Tibial nerve (tissue), 4 donors: Measurements from ENCODE around the gene RUVBL1.

ENCODE experiments used
- EP300 ChIP-seq, 2 donors: sonication (generic); formaldehyde crosslinking; IDR thresholded peaks; one replicate each; pipeline ENCODE4 v1.6.1; 2017; ENCODE audit warnings: antibody characterized with exemption in 2 of 2, mild to moderate bottlenecking in 1 of 2
- POLR2A ChIP-seq, 2 donors: fragments of 450-650 bp; IDR thresholded peaks; one replicate each; pipeline ENCODE4 v1.6.1; 2017; ENCODE audit warnings: antibody characterized with exemption in 2 of 2, mild to moderate bottlenecking in 2 of 2, moderate library complexity in 2 of 2
- TF ChIP-seq, protein P1 (sequence below), 5 experiments: fragments of 200-600 bp in 3 of 5; fragments of 450-650 bp in 2 of 5; sonication (generic) in 3 of 5; IDR thresholded peaks; one replicate each; pipeline ENCODE4 v1.5.1; 2016 to 2019; ENCODE audit warnings: antibody characterized with exemption in 5 of 5, mild to moderate bottlenecking in 3 of 5, moderate library complexity in 2 of 5

DNA sequence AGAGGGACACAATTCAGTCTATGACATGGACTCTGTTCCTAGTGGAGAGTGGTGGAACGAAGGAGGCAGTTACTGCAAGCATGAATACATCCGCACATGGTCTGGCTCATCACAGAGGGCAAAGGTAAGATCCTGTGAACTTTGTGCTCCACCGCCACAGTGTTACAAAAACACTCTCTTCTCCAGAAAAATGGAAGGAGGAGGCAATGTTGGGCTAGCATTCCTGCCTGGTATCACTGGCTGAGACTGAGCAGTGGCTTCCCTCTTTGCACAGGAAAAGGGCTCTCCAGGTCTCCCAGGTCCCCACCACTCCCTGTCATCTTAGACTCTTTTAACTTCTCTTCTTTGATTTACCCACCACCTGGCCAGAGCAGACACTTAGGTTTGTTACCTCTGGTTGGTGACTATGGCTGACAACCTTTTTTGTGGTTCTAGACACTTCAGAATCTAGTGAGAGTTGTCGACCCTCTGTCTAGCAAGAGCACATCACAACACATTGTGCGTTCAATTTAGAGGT lies 28.2 kb upstream of the RUVBL1 start:
- TF ChIP-seq, protein P1, sequence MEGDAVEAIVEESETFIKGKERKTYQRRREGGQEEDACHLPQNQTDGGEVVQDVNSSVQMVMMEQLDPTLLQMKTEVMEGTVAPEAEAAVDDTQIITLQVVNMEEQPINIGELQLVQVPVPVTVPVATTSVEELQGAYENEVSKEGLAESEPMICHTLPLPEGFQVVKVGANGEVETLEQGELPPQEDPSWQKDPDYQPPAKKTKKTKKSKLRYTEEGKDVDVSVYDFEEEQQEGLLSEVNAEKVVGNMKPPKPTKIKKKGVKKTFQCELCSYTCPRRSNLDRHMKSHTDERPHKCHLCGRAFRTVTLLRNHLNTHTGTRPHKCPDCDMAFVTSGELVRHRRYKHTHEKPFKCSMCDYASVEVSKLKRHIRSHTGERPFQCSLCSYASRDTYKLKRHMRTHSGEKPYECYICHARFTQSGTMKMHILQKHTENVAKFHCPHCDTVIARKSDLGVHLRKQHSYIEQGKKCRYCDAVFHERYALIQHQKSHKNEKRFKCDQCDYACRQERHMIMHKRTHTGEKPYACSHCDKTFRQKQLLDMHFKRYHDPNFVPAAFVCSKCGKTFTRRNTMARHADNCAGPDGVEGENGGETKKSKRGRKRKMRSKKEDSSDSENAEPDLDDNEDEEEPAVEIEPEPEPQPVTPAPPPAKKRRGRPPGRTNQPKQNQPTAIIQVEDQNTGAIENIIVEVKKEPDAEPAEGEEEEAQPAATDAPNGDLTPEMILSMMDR (IDR thresholded peaks at IDR 0.05) = no peak
- TF ChIP-seq POLR2A (IDR thresholded peaks at IDR 0.05) (no peak), EP300 (IDR thresholded peaks at IDR 0.05) (no peak)
